ENCODE results near the gene FRMD8. TPM values are rescaled to one million over a fixed set of nuclear protein-coding genes. Genes with fewer than 3 reads are reported as not detected.

FRMD8 gene
- total and polyA plus RNA-seq, 9 of the 15 experiments (the other 6 are each of a cell fraction or from before 2014, with no cell fraction given) = 4.5 to 54.5 (median 15.8) TPM

GRCh38 chr11:65434057-65434666 is 47.7 kb downstream of the FRMD8 start (continued):
- TF ChIP-seq KDM4B (IDR thresholded peaks at IDR 0.05; ENCODE audit: borderline replicate concordance in 2 of 2, low read depth in 1 of 2) (no peak), ARID3A (IDR thresholded peaks at IDR 0.05; ENCODE audit: borderline replicate concordance, low read depth, low read length) (no peak), MAFF (IDR thresholded peaks at IDR 0.05; ENCODE audit: low read length) (no peak), HBP1 (CRISPR knock-in tag; IDR thresholded peaks at IDR 0.05) (0 out of 2 replicates have a peak, but pooled peaks have one; percentile 11)

GRCh38 chr11:65434667-65435410 is 48.4 kb downstream of the FRMD8 start:
- Histone ChIP-seq H3K4me1 (replicated peaks in 1 of 2; ENCODE audit: control insufficient read depth in 2 of 2, insufficient read depth in 2 of 2, low read length in 2 of 2) (peaks cover 3 to 18% of the 10 kb centered on the region in 2 experiments; a peak in 4 of 5 replicates), H4K20me1 (replicated peaks; ENCODE audit: control insufficient read depth, insufficient read depth, low read length) (peaks cover 4% of the 10 kb centered on the region; the same call in 1 of the 2 replicates), H3K9ac (ENCODE audit: insufficient read depth in 1 of 2, low read depth in 2 of 2, low read length in 2 of 2) (no peak overlapping the region), H3K27ac (ENCODE audit: extremely low read depth, low read depth, low read length) (no peak overlapping the region), H3K4me3 (no peak overlapping the region), H3K9me1 (ENCODE audit: control insufficient read depth, insufficient read depth, low read length) (peaks cover 6% of the 10 kb centered on the region), H3K9me3 (replicated peaks; ENCODE audit: control insufficient read depth, insufficient read depth, low read depth, low read length) (no peaks in the 10 kb centered on the region), H3K79me2 (ENCODE audit: control insufficient read depth, insufficient read depth, low read length) (peaks cover 95% of the 10 kb centered on the region), H3K4me2 (ENCODE audit: insufficient read depth, low read length) (no peak overlapping the region), H3K27me3 (ENCODE audit: control insufficient read depth in 2 of 2, insufficient read depth in 2 of 2, low read length in 2 of 2) (no peaks in the 10 kb centered on the region), H3K36me3 (ENCODE audit: control insufficient read depth, insufficient read depth, low read length) (peaks cover 90% of the 10 kb centered on the region), H2AFZ (ENCODE audit: low read depth, low read length) (no peak overlapping the region)
- in situ Hi-C loops (cut with MboI) = no loop called here
- intact Hi-C loops (cut with micrococcal nuclease) = no loop called here
- CTCF ChIA-PET (ENCODE audit: low intra/inter-chr PET ratio) = no interaction called here
- TF ChIP-seq MTA1 (IDR thresholded peaks at IDR 0.05; ENCODE audit: borderline replicate concordance) = no peak
- TF ChIP-seq POLR2A (conservative IDR thresholded peaks at IDR 0.05) = peak; percentile 47
- 0 out of 2 replicates have a peak, but pooled peaks have one; percentile 1 for TF ChIP-seq RBFOX2 (IDR thresholded peaks at IDR 0.05; ENCODE audit: low read depth, low read length)
- peak; percentile 46 for TF ChIP-seq SUPT5H (IDR thresholded peaks at IDR 0.05)
- TF ChIP-seq KDM5B (IDR thresholded peaks at IDR 0.05; ENCODE audit: insufficient replicate concordance, low read depth, low read length) = peak; percentile 30
- POLR2A ChIA-PET = interaction anchor here (0.8 to 3.4 kb wide), 11 partner anchors 10 to 75 kb away, joined by 3 to 49 read pairs (median 4); partner anchors contain the start of gene NEAT1
- DNase-seq (ENCODE audit: extremely low read depth in 1 of 4, low spot score in 3 of 4) = no peak
- no peak for ATAC-seq
- no peak for FAIRE-seq
- BruUV-seq (replicated peaks) = no TSS peak
- WGBS (ENCODE audit: insufficient coverage, low coverage, missing lambda C conversion rate) = 92% methylated on average over 5 of the region's 5 CpGs

Measured in K562 (cell line).